SU-DHL-6 (cell line): ENCODE data around the gene SLC2A8.

Source experiments
- H2AFZ ChIP-seq: fragments of 200-600 bp; sonication (generic); 2 replicates; pipeline ENCODE4 v1.6.1; 2014; ENCODE audit warnings: low read depth, mild to moderate bottlenecking, moderate library complexity, mixed read lengths, antibody characterized with exemption, low read length; ENCODE audit not compliant: severe bottlenecking
- H3F3A ChIP-seq: fragments of 200-600 bp; shearing (Covaris generic); 2 replicates; pipeline ENCODE4 v1.6.0; 2016; ENCODE audit warnings: antibody characterized with exemption, mild to moderate bottlenecking; ENCODE audit not compliant: insufficient read depth
- H3K27ac ChIP-seq: fragments of 200-600 bp; sonication (generic); 2 replicates; pipeline ENCODE4 v1.5.1; 2016; ENCODE audit warnings: low read depth, mild to moderate bottlenecking, low read length, moderate library complexity, mixed read lengths
- H3K27me3 ChIP-seq: fragments of 200-600 bp; sonication (generic), shearing (Covaris generic); 2 replicates; pipeline ENCODE4 v1.6.0; 2014; ENCODE audit warnings: mild to moderate bottlenecking, low read length
- H3K36me3 ChIP-seq: fragments of 200-600 bp; sonication (generic); 2 replicates; pipeline ENCODE4 v1.6.1; 2014; ENCODE audit warnings: mild to moderate bottlenecking, low read length, mixed read lengths
- H3K4me2 ChIP-seq: fragments of 300-600, 200-600 bp; shearing (Covaris generic), sonication (generic); 2 replicates; pipeline ENCODE4 v1.6.0; 2014; ENCODE audit warnings: low read length, low read depth, mild to moderate bottlenecking; ENCODE audit not compliant: poor library complexity, severe bottlenecking
- H3K4me3 ChIP-seq: fragments of 200-600 bp; sonication (generic); 2 replicates; pipeline ENCODE4 v1.5.1; 2014; ENCODE audit warnings: antibody characterized with exemption, low read length, mild to moderate bottlenecking, mixed read lengths; ENCODE audit not compliant: insufficient read depth, poor library complexity, severe bottlenecking
- H3K79me2 ChIP-seq: fragments of 200-600 bp; sonication (generic); 2 replicates; pipeline ENCODE4 v1.6.1; 2014; ENCODE audit warnings: mild to moderate bottlenecking, low read length, moderate library complexity; ENCODE audit not compliant: insufficient read depth
- H3K9ac ChIP-seq: fragments of 200-600 bp; sonication (generic); 2 replicates; pipeline ENCODE4 v1.7.0; 2014; ENCODE audit warnings: mild to moderate bottlenecking, low read length
- H3K9me2 ChIP-seq: fragments of 200-600 bp; sonication (generic); replicated peaks from 2 replicates; pipeline ENCODE4 v1.6.1; 2014; ENCODE audit warnings: low read length; ENCODE audit not compliant: insufficient read depth
- H3K9me3 ChIP-seq: fragments of 200-600 bp; sonication (generic); 2 replicates; pipeline ENCODE4 v1.6.1; 2014; ENCODE audit warnings: low read length, mixed read lengths; ENCODE audit not compliant: insufficient read depth
- H4K20me1 ChIP-seq: fragments of 200-600 bp; sonication (generic); 2 replicates; pipeline ENCODE4 v1.6.1; 2014; ENCODE audit warnings: low read depth, mild to moderate bottlenecking, antibody characterized with exemption, low read length, moderate library complexity, mixed read lengths
- EZH2phosphoT487 ChIP-seq: fragments of 200-600 bp; sonication (generic), shearing (Covaris generic); conservative IDR thresholded peaks from 2 replicates; pipeline ENCODE4 v1.6.1; 2018; ENCODE audit warnings: mild to moderate bottlenecking, antibody characterized with exemption, low read length, moderate library complexity, mixed read lengths
- TF ChIP-seq, protein P1 (sequence below): fragments of 200-600 bp; sonication (generic); IDR thresholded peaks from one replicate; pipeline ENCODE4 v1.5.1; 2017; ENCODE audit warnings: antibody characterized with exemption, mild to moderate bottlenecking, low read length, moderate library complexity; ENCODE audit not compliant: insufficient read depth, poor library complexity, severe bottlenecking

Gene SLC2A8

DNA sequence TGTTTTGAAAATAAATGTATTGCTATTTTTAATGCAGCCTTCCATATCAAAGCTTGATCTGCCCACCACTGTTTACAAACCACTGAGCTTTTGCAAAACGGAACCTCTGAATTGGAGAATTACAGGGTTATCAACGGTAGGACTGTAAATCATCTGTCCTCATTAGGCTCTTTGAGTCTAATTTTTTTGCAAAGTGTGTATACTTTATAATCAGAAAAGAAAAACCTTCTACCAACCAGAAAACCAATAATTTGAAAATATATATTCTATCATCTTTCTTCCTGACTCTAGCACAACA is 6.8 kb upstream of the SLC2A8 start:
- Histone ChIP-seq H3K79me2 (no peaks in the 10 kb centered on the region), H4K20me1 (no peaks in the 10 kb centered on the region), H2AFZ (no peak overlapping the region), H3K4me2 (no peak overlapping the region), H3K9me3 (no peaks in the 10 kb centered on the region), H3K9me2 (no peaks in the 10 kb centered on the region), H3K27ac (no peak overlapping the region), H3F3A (no peaks in the 10 kb centered on the region), H3K9ac (no peak overlapping the region), H3K36me3 (no peaks in the 10 kb centered on the region), H3K27me3 (no peaks in the 10 kb centered on the region), H3K4me3 (no peak overlapping the region)
- TF ChIP-seq EZH2phosphoT487, result no peak
- TF ChIP-seq, protein P1, sequence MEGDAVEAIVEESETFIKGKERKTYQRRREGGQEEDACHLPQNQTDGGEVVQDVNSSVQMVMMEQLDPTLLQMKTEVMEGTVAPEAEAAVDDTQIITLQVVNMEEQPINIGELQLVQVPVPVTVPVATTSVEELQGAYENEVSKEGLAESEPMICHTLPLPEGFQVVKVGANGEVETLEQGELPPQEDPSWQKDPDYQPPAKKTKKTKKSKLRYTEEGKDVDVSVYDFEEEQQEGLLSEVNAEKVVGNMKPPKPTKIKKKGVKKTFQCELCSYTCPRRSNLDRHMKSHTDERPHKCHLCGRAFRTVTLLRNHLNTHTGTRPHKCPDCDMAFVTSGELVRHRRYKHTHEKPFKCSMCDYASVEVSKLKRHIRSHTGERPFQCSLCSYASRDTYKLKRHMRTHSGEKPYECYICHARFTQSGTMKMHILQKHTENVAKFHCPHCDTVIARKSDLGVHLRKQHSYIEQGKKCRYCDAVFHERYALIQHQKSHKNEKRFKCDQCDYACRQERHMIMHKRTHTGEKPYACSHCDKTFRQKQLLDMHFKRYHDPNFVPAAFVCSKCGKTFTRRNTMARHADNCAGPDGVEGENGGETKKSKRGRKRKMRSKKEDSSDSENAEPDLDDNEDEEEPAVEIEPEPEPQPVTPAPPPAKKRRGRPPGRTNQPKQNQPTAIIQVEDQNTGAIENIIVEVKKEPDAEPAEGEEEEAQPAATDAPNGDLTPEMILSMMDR, result no peak

DNA sequence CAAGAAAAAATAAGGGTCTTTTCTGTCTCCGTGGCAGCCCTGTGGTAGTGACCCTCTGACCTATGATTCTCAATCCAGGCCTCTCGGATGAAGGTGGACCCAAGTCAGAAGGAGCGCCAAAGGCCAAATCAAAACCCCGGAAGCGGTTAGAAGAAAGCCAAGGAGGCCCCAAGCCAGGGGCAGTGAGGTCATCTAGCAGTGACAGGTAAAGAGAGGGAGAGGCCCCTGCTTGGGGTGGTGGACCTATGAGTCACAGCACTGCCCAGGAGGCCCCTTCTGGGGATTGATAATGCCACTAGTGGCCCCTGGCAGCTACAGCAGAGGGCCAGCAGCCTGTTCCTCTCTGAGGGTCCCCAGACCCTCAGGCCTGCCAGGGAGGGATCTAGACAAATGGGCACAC is 6.4 kb upstream of the SLC2A8 start:
- no peaks in the 10 kb centered on the region for H3F3A ChIP-seq
- TF ChIP-seq EZH2phosphoT487, result no peak
- TF ChIP-seq, protein P1, result no peak
- no peaks in the 10 kb centered on the region for H3K27me3 ChIP-seq
- no peak overlapping the region for H2AFZ ChIP-seq
- no peak overlapping the region for H3K27ac ChIP-seq
- H4K20me1 ChIP-seq, result no peaks in the 10 kb centered on the region
- H3K9me2 ChIP-seq, result no peaks in the 10 kb centered on the region
- no peak overlapping the region for H3K4me2 ChIP-seq
- H3K79me2 ChIP-seq, result no peaks in the 10 kb centered on the region
- no peaks in the 10 kb centered on the region for H3K9me3 ChIP-seq
- H3K36me3 ChIP-seq, result no peaks in the 10 kb centered on the region
- H3K4me3 ChIP-seq, result no peak overlapping the region
- no peak overlapping the region for H3K9ac ChIP-seq

DNA sequence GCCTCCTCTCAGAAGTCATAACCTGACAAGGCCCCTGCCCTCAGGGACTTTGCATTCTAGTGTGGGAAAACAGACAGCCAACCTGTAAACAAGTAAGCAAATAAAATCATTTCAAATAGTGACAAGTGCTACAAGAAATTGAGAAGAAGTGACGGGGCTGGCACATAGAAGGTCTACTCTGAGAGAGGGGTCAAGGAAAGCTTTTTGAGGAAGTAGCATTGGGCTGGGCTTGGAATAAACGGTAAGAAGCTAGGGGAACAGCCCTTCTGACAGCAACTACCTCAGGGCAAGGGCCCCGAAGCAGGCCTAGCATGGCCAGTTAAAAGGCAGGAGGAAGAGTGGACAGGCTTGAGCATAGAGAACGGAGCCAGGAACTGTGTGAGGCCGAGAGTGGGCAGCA is 4.8 kb upstream of the SLC2A8 start:
- no peak overlapping the region for H3K4me3 ChIP-seq
- H3K4me2 ChIP-seq, result no peak overlapping the region
- H4K20me1 ChIP-seq, result no peaks in the 10 kb centered on the region
- no peaks in the 10 kb centered on the region for H3K36me3 ChIP-seq
- no peaks in the 10 kb centered on the region for H3F3A ChIP-seq
- no peaks in the 10 kb centered on the region for H3K9me2 ChIP-seq
- H3K27me3 ChIP-seq, result no peaks in the 10 kb centered on the region
- H3K9ac ChIP-seq, result no peak overlapping the region
- TF ChIP-seq, protein P1, result no peak
- TF ChIP-seq EZH2phosphoT487, result no peak
- H3K27ac ChIP-seq, result no peak overlapping the region
- no peaks in the 10 kb centered on the region for H3K79me2 ChIP-seq
- no peak overlapping the region for H2AFZ ChIP-seq
- no peaks in the 10 kb centered on the region for H3K9me3 ChIP-seq

DNA sequence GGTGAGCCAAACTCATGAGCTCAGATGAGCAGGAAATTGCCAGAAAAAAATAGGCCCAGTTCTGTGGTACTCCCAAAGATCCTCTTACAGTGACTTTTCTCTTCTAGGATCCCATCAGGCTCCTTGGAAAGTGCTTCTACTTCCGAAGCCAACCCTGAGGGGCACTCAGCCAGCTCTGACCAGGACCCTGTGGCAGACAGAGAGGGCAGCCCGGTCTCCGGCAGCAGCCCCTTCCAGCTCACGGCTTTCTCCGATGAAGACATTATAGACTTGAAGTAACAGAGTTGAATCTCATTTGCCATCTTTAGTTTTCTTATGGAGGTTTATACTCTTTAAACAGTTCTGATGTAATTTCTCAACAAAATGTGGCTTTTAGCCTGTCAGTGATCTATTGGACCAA is 4.0 kb upstream of the SLC2A8 start:
- no peak overlapping the region for H3K9ac ChIP-seq
- H3K9me2 ChIP-seq, result no peaks in the 10 kb centered on the region
- H3K27me3 ChIP-seq, result no peaks in the 10 kb centered on the region
- no peaks in the 10 kb centered on the region for H4K20me1 ChIP-seq
- H2AFZ ChIP-seq, result no peak overlapping the region
- no peak for TF ChIP-seq EZH2phosphoT487
- TF ChIP-seq, protein P1, result no peak
- H3K79me2 ChIP-seq, result no peaks in the 10 kb centered on the region
- H3K4me2 ChIP-seq, result no peak overlapping the region
- no peaks in the 10 kb centered on the region for H3K9me3 ChIP-seq
- H3K4me3 ChIP-seq, result no peak overlapping the region
- no peak overlapping the region for H3K27ac ChIP-seq
- H3K36me3 ChIP-seq, result no peaks in the 10 kb centered on the region
- H3F3A ChIP-seq, result no peaks in the 10 kb centered on the region
